GM19463 (cell line): ENCODE data around the gene SIPA1L3.

Experiments used
- ATAC-seq: cut with Tn5 transposase; IDR thresholded peaks from one replicate; pipeline ENCODE4 v1.9.1; 2021; ENCODE audit warnings: mild to moderate bottlenecking, moderate library complexity; ENCODE audit not compliant: unreplicated experiment

Gene SIPA1L3

DNA sequence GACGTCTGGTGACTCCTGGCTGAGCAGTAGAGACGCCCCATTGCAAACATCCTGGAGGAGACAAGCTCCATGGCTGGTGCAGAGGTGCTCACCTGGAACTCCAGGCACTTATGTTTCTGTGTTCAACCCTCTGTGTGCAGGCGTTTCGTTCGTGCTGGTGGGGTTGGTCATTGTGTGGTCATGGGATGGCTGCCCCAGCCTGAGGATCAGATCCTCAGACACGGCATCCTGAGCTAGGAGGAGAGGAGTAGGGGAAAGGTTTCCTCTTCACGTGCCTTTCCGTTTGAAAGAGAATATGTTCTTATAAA is 87.8 kb downstream of the SIPA1L3 start:
- ATAC-seq = no peak

DNA sequence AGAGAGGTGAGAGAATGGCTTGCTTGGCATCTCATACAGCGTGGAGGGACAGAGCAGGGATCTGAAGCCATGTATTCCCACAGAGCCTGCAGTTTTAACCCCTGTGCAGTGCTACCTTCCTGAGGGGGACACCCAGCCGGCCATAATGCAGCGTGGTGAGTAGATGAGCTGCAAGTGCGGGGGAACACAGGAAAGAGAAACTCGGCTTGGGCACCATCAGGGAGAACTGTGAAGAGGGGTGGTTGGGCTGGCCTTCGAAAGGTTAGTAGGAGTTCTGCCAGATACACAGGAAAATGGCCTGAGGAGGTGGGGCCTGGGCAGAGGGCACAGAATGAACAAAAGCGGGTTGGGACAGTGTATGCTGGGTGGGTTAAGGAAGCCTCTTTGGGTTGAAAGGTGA is 88.3 kb downstream of the SIPA1L3 start:
- no peak for ATAC-seq

DNA sequence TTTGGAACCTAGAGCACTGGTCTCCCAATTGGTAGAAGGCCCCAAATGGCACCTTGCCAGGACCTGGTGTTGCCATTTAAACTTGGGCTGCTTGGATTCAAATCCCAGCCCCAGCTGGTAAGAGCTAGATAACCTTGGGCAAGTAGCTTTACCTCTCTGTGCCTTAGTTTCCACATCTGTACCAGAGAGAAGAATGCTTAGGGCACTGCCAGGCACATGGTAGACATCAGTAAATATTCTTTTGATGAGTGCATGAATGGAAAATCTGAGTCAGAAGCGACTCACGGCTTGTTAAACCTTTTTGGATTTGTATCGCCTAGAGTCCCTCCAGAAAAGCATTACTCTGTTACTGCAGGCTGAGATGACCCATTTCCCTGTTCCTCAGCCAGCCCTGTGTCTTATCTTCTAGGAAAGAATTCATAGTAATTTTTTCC is 90.9 kb downstream of the SIPA1L3 start:
- ATAC-seq = no peak

DNA sequence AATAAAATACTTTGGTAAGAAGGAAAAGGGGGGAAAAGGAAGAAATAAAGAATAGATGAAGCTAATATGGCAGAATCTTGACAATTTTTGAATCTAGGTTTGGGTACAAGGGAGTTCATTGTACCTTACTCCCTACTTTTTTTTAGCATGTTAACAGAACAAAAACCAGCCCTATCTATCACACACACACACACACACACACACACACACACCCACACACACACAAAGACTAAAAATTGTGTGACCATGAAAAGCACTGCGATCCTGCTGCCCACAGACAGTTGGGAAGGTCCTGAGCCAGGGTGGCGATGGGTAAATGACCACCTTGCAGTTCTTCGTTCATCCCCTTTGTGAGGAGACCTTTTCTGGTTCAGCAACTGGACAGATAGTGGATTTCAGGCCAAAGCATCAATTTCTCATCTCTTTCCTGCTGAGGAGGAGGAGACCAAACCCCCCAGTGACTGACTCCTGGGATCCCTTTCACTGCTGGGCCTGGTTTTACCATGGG is 91.8 kb downstream of the SIPA1L3 start:
- ATAC-seq = no peak

DNA sequence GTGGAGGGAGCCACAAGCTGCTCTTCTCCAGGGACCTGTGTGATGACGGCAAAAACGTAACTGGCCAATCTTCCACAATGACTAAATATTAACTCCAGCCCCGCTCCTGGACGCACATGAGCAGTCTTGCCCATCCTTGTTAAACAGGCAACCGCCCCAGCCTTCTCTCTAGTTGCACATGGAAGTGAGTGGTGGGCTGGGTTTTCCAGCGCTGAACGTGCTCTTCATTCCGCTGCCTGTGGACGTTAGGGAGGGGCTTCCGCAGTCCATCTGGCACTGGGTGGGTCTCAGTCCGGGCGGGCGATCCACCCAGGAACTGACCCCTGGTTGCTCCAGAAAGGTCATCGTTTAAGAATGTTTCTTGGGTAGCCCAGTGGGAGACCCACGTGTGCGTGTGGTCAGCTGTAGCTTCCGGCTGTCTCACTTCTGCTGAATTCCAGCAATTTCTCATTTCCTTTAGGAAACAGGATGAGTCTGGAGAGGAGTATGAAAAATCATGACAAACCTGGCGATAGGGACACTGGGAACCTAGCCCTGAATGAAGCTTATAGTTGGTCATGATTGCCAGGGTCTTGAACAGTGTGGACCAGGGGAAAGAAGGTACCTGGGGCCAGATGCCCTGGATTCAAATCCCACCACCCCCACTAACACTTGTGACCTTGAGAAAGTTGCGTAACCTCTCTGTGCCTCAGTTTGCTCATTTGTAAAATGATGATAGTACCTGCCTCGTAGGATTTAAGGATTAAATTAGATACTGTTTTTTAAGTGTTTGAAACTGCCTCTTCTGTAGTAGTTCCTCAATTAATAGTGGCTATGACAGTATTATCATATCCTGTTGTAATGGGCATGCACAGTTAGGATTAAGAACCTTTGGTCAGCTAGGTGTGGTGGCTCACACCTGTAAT is 92.6 kb downstream of the SIPA1L3 start:
- no peak for ATAC-seq

DNA sequence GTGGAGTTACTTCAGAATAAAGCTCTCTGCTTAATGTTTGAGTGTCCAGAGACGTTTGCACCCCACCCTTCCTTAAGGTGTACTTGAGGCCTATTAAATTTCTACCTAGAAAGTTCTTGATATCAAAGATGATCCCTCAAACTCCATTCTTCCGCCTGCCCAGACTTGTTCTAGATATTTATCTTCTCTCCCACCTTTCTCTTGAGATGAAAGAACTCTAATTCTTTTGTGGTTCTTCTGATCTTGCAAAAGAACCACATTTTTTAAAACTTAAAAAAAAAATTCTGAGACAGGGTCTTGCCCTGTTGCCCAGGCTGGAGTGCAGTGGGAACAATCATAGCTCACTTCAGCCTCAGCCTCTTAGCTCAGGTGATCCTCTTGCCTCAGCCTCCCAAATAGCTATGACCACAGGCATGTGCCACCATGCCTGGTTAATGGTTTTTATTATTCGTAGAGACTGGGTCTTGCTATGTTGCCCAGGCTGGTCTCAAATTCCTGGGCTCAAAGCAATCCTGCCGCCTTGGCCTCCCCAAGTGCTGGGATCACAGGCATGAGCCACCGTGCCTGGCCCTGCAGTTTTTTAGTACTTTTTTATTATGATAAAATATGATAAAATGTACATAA is 94.3 kb downstream of the SIPA1L3 start:
- no peak for ATAC-seq

DNA sequence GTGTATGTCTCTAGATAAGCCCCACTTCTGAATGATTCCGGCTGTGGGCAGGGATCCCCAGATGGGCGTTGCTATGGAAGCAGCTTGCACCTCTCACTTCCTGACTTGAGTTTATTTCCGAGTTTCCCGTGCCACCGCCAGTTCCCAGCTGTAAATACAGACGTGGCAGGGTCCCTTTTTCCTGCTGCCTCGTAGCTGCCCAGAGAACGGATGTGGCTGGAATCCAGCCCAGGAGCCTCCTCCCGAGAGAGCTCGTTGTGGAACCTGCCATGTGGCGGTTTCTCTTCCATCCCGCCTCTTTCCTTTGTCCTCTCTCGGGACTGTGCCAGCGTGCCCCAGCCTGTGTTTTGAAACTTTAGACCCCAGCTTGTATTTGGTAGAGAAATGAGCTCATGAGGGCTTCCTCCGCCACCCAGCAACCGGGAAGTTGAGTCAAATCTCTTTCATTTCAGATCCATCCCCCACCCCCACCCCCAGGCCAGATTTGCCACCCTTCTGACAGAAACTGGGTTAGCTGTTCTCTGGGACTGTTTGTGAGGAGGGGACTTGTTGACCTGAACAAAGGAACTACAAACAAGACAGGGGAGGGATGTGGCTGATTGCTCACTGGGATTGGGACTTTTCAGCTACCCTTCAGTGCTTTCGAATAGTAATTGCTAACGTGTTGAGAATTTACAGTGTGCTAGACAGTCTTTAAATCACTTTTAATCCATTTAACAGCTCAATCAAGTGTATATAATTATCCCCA is 96.6 kb downstream of the SIPA1L3 start:
- no peak for ATAC-seq

DNA sequence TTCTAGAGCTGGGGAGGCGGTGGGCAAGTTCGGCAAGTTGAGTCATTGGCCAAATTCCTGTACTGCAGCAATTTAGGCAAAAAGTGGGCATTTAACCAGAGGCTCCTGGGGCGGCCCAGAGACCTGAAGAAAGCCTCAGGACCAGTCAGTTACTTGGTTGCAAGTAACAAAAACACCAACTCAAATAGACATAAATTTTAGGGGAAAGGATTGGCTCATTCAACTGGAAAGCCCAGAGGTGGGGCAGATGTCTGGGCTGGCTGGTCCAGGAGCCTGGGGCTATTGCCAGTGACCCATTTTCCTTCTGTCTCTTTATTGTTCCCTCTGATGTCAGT is 97.1 kb downstream of the SIPA1L3 start:
- peak; percentile 12 for ATAC-seq

DNA sequence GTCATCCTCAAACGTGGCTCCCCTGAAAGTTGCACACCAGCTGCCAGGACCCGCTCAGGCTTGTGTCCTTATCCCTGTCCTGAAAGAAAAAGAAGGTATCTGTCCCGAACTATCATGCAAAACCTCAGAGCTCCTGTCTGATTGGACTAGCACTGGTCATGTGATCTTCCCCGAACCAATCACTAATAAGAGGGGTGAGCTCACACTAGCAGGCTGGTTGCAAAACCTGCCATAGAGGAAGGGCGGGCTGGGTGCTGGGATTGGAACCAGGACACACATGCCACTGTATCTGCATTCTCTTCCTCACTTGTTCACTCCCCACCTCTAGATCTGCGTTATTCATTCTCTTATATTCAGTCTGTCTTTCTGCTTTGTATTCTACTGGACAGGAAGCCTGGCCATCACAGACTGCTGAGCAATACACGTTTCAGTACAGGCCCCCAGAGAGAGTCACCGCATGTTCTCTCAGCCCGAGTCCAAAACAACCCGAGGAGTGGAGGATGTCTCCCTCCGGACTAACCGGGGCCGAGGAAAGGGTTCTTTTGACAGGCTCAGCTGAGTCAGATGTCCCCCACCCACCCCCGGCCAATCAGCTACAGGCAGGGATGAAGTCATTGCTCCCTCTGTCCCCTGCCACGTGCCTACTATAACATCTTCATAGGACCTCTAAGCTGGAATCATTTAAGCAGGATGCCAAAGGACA is 97.7 kb downstream of the SIPA1L3 start:
- ATAC-seq = peak; percentile 71

DNA sequence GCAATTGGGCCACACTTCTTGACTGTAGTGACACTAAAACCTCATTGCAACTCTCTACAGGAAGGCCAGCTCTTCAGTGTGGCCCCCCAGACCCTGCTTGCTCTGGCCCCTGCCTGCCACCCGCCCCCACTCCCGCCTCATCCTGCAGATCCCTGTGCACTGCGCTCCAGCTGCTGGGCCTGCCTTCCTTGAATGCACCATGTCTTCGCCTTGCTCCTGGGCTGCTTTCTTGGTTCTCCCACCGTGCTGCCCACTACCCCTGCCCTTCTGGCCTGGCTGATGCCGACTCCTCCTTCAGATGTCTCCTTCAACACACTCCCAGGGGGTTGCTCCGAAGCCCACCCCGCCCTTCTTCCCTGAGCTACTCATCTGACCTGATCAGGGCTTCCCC is 98.2 kb downstream of the SIPA1L3 start:
- ATAC-seq = no peak

DNA sequence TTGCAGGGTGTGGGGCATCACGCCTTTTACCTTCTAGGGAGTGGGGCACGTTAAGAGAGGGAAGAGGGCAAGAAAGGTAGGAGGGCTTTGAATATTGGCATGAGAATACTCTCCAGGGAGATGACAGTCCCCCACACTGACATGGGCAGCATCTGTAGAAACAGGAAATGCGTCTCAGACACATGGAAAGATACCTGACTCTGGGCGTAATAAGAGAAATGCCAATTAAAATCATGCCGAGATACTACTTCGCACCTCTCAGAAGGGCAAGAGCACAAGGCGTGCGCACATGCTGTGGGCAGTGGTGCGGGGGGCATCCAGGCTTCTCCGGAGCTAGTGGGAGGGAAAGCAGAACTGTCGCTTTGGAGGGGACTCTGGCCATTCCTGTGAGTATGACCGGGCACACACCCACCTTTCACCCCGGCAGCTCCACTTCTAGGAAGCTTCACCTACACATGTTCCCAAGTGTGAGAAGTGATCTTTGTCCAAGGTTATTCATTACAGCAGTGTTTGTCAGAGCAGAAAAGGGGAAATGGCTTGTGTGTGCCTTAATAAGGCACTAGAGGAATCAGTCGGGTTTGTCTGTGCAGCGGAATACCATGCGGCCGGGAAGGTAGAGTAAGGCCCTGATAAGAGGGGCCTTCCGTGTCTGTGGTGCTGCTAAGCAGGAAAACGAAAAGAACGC is 99.5 kb downstream of the SIPA1L3 start:
- no peak for ATAC-seq

DNA sequence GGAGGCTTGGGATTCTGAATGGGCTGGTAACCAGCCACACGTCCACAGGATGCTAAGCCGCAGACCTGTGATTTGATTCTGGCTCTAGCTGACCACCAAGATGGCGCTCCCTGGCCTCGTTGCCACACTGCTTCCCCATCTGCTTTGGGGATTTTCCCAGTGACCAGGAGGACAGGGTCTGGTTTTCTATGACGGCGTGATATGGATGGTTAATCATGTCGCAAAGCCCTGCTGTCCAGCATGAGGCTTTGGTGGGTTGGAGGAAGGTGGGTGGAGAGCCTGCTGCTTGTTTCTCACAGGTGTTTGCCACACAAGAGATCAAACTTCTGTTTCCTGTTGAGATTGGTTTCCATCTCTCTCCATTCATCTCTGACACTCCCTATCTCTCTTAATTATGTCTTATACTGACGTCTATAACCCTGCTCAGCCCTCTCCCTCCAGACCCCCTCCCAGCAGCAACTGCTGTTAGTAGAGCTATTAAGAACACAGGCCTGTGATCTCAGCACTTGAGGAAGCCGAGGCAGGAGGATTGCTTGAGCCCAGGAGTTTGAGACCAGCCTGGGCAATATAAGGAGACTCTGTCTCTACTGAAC is 102.7 kb downstream of the SIPA1L3 start:
- ATAC-seq = no peak

DNA sequence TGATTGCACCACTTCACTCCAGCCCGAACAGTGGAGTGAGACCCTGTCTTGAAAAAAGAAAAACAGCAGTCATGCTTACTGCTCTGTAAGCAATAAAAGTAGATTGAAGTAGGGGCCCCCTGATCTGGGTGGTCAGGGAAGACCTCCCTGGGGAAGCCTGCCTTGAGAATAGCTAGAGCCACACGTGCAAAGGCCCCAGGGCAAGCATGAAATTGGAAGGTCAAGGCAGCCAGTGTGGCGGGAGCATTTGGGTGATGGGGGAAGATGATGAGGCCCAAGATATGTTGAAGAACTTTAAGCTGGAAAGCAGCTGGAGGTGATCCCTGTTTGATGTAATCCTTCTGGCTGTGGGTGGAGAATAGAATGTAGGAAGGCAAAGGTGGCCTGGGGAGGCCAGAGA is 104.4 kb downstream of the SIPA1L3 start:
- ATAC-seq = no peak

DNA sequence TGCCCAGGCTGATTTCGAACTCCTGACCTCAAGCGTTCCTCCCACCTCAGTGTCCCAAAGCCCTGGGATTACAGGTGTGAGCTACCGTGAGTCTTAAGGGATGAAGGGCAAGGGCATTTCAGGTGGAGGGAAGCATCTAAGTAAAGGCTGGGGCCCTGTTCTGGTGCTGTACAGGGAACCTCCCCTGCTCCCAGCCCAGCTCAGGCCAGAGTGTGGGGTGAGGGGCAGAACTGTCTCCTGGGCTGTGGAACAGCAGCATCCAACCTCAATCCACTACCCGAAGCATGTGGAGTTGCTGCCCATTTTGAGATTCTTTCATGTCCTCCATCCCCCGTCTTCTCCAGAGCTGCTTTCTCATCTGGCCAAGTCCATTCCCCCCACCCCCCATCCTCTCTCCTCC is 105.3 kb downstream of the SIPA1L3 start:
- ATAC-seq = no peak

DNA sequence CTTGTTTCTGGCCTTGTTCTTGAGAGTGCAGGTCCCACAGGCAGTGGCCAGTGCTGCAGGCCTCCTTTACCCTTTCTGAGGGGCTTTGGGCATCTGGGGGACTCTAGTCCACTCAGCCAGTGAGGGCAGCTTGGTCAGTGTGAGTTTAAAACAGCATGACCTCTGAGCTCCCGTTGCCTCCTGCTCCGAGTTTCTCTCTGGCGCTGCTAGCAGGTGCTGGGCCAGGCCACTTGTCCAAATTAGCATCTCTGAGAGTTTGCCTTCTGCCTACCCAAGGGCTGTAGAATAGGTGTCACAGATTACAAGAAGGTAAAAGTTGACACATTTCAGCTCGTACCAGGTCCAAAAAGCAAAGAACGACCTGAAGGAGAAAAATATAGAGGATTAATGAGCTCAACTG is 105.9 kb downstream of the SIPA1L3 start:
- no peak for ATAC-seq

DNA sequence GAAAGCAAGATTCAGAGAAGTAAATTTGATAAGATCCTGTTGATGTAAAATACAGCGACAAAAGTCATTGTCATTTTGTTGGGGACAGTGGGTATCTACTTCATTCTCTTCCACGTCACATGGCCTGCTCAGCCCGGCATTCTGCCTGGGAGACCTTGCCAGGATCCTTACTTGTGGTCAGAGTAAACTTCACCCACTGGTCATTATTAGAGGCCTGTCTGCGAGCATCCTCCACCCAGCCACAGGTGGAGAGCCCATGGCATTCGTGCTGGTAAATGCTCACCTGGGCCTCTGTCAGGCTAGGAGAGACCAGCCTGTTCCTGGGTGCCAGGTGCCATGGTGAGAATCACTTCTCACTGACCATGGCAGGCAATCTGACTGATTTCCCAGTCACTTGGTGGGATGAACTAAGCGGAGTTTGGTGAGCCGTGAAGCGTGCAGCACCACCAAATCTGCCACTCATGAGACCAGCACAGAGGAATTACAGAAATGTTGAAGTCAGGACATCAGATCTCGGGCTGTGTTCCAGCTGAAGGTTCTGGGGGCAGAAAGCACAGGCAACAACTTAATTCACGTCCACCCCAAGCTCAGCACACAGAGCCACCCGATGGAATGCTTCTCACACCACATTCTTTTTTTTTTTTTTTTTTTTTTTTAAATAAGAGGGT is 107.0 kb downstream of the SIPA1L3 start:
- no peak for ATAC-seq

DNA sequence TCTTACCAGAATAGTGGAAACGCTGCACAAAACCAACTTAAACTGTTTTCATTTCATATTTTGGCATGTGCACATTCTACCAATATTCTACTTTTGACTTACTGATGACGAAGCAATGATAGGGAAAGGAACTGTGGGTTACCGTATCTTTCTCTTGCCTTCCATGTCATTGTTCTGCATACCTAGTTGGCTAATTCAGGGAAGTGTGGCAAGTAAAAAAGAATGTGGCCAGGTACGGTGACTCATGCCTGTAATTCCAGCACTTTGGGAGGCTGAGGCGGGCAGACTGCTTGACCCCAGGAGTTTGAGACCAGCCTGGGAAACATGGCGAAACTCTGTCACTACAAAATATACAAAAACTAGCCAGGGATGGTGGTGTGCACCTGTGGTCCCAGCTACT is 108.2 kb downstream of the SIPA1L3 start:
- no peak for ATAC-seq

DNA sequence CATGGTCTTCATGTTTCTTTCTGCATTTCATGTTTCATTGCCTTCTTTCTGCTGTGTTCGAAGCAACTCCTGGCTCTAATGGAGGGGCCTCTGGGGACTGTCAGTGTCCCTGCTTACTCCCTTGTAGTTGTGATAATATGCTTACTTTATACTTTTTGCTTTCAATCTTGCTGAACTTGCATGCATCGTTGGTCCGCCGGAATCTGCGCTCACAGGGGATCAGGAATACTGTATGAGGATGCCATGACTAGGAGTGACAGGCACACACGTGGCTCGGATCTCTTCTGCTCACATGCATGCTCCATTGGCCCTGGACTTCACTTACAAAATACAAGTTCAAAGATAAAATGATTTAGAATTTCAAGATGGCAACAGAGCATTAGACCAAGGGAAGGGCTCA is 108.8 kb downstream of the SIPA1L3 start:
- ATAC-seq = no peak

DNA sequence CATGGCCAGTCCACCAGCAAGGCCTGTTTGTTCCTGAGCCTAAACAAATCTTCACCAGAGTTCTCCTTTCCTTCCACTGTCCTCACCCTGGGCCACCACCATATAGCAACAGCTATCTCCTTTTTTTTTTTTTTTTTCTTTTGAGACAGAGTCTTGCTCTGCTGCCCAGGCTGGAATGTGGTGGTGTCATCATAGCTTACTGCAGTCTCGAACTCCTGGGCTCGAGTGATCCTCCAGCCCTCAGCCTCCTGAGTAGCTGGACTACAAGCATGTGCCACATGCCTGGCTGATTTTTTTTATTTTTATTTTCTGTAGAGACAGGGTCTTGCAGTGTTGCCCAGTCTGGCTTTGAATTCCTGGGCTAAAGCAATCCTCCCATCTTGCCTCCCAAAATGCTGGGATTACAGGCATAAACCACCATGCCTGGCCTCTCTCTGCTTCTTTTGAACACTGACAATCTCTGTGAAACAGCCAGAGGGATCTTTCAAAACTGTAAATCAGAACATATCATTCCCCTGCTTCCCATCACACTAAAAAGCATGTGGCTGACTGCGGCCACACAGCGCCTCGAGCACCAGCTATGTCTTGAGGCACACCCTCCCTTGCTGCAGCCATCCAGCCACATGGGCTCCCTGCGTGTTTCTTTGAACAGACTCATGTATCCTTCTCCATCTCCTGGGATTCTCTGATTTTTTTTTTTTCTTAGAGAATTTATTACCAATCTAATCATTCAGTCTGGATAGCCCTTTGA is 110.6 kb downstream of the SIPA1L3 start:
- ATAC-seq = no peak
